Stimulated activated memory B cell treated with anti-CD40 and anti-IgM and Interleukin-4, amounts not matched to agents 10 μg/mL and 1 μg/mL and 100 μg/mL, for 72 hours (primary cell): ENCODE results near the gene TUBB.
"Not testable (repeated sequence)": the region's sequence is repeated elsewhere in the genome, so short reads cannot be mapped to it uniquely, and the experiment has no call there.

Source experiments
- ATAC-seq: fragments of 150-1000 bp; cut with Tn5 transposase; 2 replicates; pipeline ENCODE4 v1.10.0; 2021
- H3K27ac Mint-ChIP-seq: one replicate; pipeline ENCODE4 v1.8.0; 2022; ENCODE audit warnings: mild to moderate bottlenecking, mixed read lengths
- H3K27me3 Mint-ChIP-seq: one replicate; pipeline ENCODE4 v1.8.0; 2022; ENCODE audit warnings: mixed read lengths
- H3K36me3 Mint-ChIP-seq: one replicate; pipeline ENCODE4 v1.8.0; 2022; ENCODE audit warnings: mixed read lengths
- H3K4me1 Mint-ChIP-seq: one replicate; pipeline ENCODE4 v1.8.0; 2022; ENCODE audit warnings: mixed read lengths
- H3K4me3 Mint-ChIP-seq: one replicate; pipeline ENCODE4 v1.8.0; 2022; ENCODE audit warnings: mild to moderate bottlenecking, moderate library complexity, mixed read lengths
- H3K9me3 Mint-ChIP-seq: one replicate; pipeline ENCODE4 v1.8.0; 2022; ENCODE audit warnings: mixed read lengths

The TUBB gene

GRCh38 chr6:30703821-30704220 lies 16.3 kb upstream of the TUBB start:
- Mint-ChIP-seq H3K4me1 (peaks cover 9% of the 10 kb centered on the region), H3K27me3 (no peaks in the 10 kb centered on the region), H3K27ac (no peak overlapping the region), H3K9me3 (no peaks in the 10 kb centered on the region), H3K36me3 (peaks cover 71% of the 10 kb centered on the region), H3K4me3 (no peak overlapping the region)
- no peak for ATAC-seq

GRCh38 chr6:30705620-30706019 lies 14.5 kb upstream of the TUBB start:
- H3K27ac Mint-ChIP-seq: peak overlapping the region; percentile 12
- H3K4me3 Mint-ChIP-seq: no peak overlapping the region
- no peaks in the 10 kb centered on the region for H3K27me3 Mint-ChIP-seq
- no peaks in the 10 kb centered on the region for H3K9me3 Mint-ChIP-seq
- peaks cover 69% of the 10 kb centered on the region for H3K36me3 Mint-ChIP-seq
- no peak for ATAC-seq
- peaks cover 9% of the 10 kb centered on the region for H3K4me1 Mint-ChIP-seq

- peak overlapping the region; percentile 21 for H3K27ac Mint-ChIP-seq
- H3K9me3 Mint-ChIP-seq: no peaks in the 10 kb centered on the region
These were observed 12.8 kb upstream of the TUBB start for GRCh38 chr6:30707281-30707850.

GRCh38 chr6:30709101-30709868 lies 10.9 kb upstream of the TUBB start:
- Mint-ChIP-seq H3K27me3 (no peaks in the 10 kb centered on the region), H3K4me3 (no peak overlapping the region), H3K9me3 (no peaks in the 10 kb centered on the region), H3K4me1 (peaks cover 31% of the 10 kb centered on the region), H3K36me3 (peaks cover 74% of the 10 kb centered on the region), H3K27ac (no peak overlapping the region)
- no peak for ATAC-seq

More at GRCh38 chr6:30707281-30707850, 12.8 kb upstream of the TUBB start:
- Mint-ChIP-seq H3K36me3 (peaks cover 77% of the 10 kb centered on the region), H3K4me3 (no peak overlapping the region), H3K27me3 (no peaks in the 10 kb centered on the region), H3K4me1 (peaks cover 18% of the 10 kb centered on the region)
- no peak for ATAC-seq

GRCh38 chr6:30711758-30712380 lies 8.3 kb upstream of the TUBB start:
- Mint-ChIP-seq H3K9me3 (no peaks in the 10 kb centered on the region), H3K4me3 (no peak overlapping the region), H3K36me3 (peaks cover 70% of the 10 kb centered on the region), H3K4me1 (peaks cover 55% of the 10 kb centered on the region), H3K27me3 (no peaks in the 10 kb centered on the region), H3K27ac (peak overlapping the region; percentile 14)
- ATAC-seq: no peak

- Mint-ChIP-seq H3K36me3 (peaks cover 65% of the 10 kb centered on the region), H3K27ac (peak overlapping the region; percentile 14), H3K27me3 (no peaks in the 10 kb centered on the region), H3K4me3 (no peak overlapping the region), H3K9me3 (no peaks in the 10 kb centered on the region), H3K4me1 (peaks cover 60% of the 10 kb centered on the region)
- ATAC-seq: no peak
These were observed 7.7 kb upstream of the TUBB start for GRCh38 chr6:30712441-30712945.

- Mint-ChIP-seq H3K27me3 (no peaks in the 10 kb centered on the region), H3K36me3 (peaks cover 55% of the 10 kb centered on the region), H3K4me3 (no peak overlapping the region), H3K9me3 (no peaks in the 10 kb centered on the region), H3K4me1 (peaks cover 57% of the 10 kb centered on the region), H3K27ac (no peak overlapping the region)
- ATAC-seq: no peak
These were observed 5.9 kb upstream of the TUBB start for GRCh38 chr6:30714263-30714662.

GRCh38 chr6:30716879-30717128 lies 3.3 kb upstream of the TUBB start:
- Mint-ChIP-seq H3K4me1 (peaks cover 62% of the 10 kb centered on the region), H3K9me3 (no peaks in the 10 kb centered on the region)
- no peak for ATAC-seq

GRCh38 chr6:30717129-30717844 lies 2.9 kb upstream of the TUBB start, which contains the start of gene MDC1:
TSS of gene MDC1 (minus strand) at chr6:30717281. CDS start at chr6:30715175, 2,106 bp downstream.
- peaks cover 62% of the 10 kb centered on the region for H3K4me1 Mint-ChIP-seq
- H3K9me3 Mint-ChIP-seq: no peaks in the 10 kb centered on the region
- H3K27ac Mint-ChIP-seq: peak within 1 kb of the TSS; percentile 99
- peaks cover 41% of the 10 kb centered on the region for H3K36me3 Mint-ChIP-seq
- no peaks in the 10 kb centered on the region for H3K27me3 Mint-ChIP-seq
- peak; percentile 89 for ATAC-seq
- H3K4me3 Mint-ChIP-seq: peak within 1 kb of the TSS; percentile 97

More at GRCh38 chr6:30716879-30717128, 3.3 kb upstream of the TUBB start:
- peaks cover 41% of the 10 kb centered on the region for H3K36me3 Mint-ChIP-seq
- no peaks in the 10 kb centered on the region for H3K27me3 Mint-ChIP-seq
- H3K27ac Mint-ChIP-seq: peak overlapping the region; percentile 99
- H3K4me3 Mint-ChIP-seq: peak overlapping the region; percentile 97

- not testable (repeated sequence) for H3K27me3 Mint-ChIP-seq, H3K9me3 Mint-ChIP-seq, ATAC-seq
- peak overlapping the region; percentile 99 for H3K27ac Mint-ChIP-seq
- H3K4me3 Mint-ChIP-seq: peak overlapping the region; percentile 97
- H3K4me1 Mint-ChIP-seq: peaks cover 62% of the 10 kb centered on the region
- H3K36me3 Mint-ChIP-seq: peaks cover 41% of the 10 kb centered on the region
These were observed 2.1 kb upstream of the TUBB start for GRCh38 chr6:30717845-30718720.

- Mint-ChIP-seq H3K36me3 (peaks cover 45% of the 10 kb centered on the region), H3K4me1 (peaks cover 69% of the 10 kb centered on the region)
These were observed 796 bp upstream of the TUBB start for GRCh38 chr6:30719356-30719755.

GRCh38 chr6:30720738-30721197 lies 616 bp downstream of the TUBB start:
- H3K4me1 Mint-ChIP-seq: peaks cover 66% of the 10 kb centered on the region

More at GRCh38 chr6:30719356-30719755, 796 bp upstream of the TUBB start:
- ATAC-seq: no peak
- no peaks in the 10 kb centered on the region for H3K27me3 Mint-ChIP-seq
- no peaks in the 10 kb centered on the region for H3K9me3 Mint-ChIP-seq
- H3K4me3 Mint-ChIP-seq: peak overlapping the region; percentile 94
- H3K27ac Mint-ChIP-seq: peak overlapping the region; percentile 94

GRCh38 chr6:30721198-30722024 lies 1.3 kb downstream of the TUBB start:
- Mint-ChIP-seq H3K4me1 (peaks cover 60% of the 10 kb centered on the region), H3K36me3 (peaks cover 40% of the 10 kb centered on the region), H3K4me3 (peak overlapping the region; percentile 94), H3K27ac (peak overlapping the region; percentile 94), H3K27me3 (no peaks in the 10 kb centered on the region), H3K9me3 (no peaks in the 10 kb centered on the region)
- peak; percentile 73 for ATAC-seq

More at GRCh38 chr6:30720738-30721197, 616 bp downstream of the TUBB start:
- Mint-ChIP-seq H3K4me3 (peak overlapping the region; percentile 94), H3K9me3 (no peaks in the 10 kb centered on the region), H3K36me3 (peaks cover 45% of the 10 kb centered on the region), H3K27ac (peak overlapping the region; percentile 94), H3K27me3 (no peaks in the 10 kb centered on the region)
- peak; percentile 22 for ATAC-seq

GRCh38 chr6:30722025-30722279 lies 1.8 kb downstream of the TUBB start:
- peak overlapping the region; percentile 94 for H3K4me3 Mint-ChIP-seq
- H3K27me3 Mint-ChIP-seq, H3K9me3 Mint-ChIP-seq, ATAC-seq: not testable (repeated sequence)
- H3K36me3 Mint-ChIP-seq: peaks cover 43% of the 10 kb centered on the region
- H3K27ac Mint-ChIP-seq: peak overlapping the region; percentile 94
- H3K4me1 Mint-ChIP-seq: peaks cover 54% of the 10 kb centered on the region
